HG03064 (cell line): ENCODE results near the gene SLC25A42.
"Not testable (repeated sequence)": the region's sequence is repeated elsewhere in the genome, so short reads cannot be mapped to it uniquely, and the experiment has no call there.

Experiments used
- ATAC-seq: cut with Tn5 transposase; IDR thresholded peaks from one replicate; pipeline ENCODE4 v1.9.1; 2021; ENCODE audit warnings: low read depth; ENCODE audit not compliant: unreplicated experiment

SLC25A42 gene, protein sequence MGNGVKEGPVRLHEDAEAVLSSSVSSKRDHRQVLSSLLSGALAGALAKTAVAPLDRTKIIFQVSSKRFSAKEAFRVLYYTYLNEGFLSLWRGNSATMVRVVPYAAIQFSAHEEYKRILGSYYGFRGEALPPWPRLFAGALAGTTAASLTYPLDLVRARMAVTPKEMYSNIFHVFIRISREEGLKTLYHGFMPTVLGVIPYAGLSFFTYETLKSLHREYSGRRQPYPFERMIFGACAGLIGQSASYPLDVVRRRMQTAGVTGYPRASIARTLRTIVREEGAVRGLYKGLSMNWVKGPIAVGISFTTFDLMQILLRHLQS

GRCh38 chr19:19063183-19064097, at the start of gene SLC25A42:
Gene SLC25A42, plus strand, starts transcription at chr19:19063994. Its CDS starts 32,131 bp downstream, at chr19:19096125.
- peak; percentile 87 for ATAC-seq

DNA sequence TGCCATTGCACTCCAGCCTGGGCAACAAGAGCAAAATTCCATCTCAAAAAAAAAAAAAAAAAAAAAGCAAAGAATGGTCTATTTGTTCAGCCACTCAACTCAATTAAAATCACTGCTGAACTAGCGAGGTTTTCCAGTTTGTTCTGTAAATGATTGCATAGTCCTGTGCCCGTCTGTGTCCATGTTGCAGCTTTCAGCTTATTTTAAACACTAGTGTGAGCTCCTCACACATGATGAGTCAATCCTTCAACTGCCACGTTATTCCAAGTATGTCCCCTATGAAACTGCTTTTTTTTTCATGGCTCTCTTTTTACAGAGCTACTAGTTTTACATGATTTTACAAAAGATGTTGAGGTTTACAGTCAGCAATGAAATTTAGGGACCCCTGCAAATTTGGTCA, 42.7 kb upstream of the SLC25A42 start:
- ATAC-seq, result no peak

- no peak for ATAC-seq
These were observed 41.3 kb upstream of the SLC25A42 start for GRCh38 chr19:19022380-19022961.

GRCh38 chr19:19023376-19023775, 40.4 kb upstream of the SLC25A42 start:
- ATAC-seq, result not testable (repeated sequence)

DNA sequence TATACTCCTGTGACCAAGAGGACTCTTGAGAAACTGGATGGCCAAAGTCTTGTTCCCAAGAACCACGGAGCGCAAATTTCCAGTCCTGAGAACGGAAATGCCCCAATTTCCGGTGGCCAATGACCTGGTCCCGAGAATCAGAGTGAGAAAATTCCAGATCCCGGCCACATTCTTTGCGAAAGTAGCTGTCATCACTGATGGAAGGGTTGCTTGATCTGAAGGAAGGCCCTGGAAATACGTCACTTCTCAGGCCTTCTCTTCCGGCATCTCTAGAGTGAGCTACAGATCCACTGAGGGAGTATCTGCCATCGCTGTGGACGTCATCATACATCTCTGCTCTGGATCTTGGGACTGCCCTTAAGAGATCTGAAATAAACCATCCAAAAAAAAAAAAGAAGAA, 37.9 kb upstream of the SLC25A42 start:
- ATAC-seq, result no peak

GRCh38 chr19:19026299-19026971, 37.4 kb upstream of the SLC25A42 start:
- no peak for ATAC-seq

GRCh38 chr19:19027228-19027627, 36.6 kb upstream of the SLC25A42 start:
- no peak for ATAC-seq

- ATAC-seq, result no peak
These were observed 35.3 kb upstream of the SLC25A42 start for GRCh38 chr19:19028526-19028925.

DNA sequence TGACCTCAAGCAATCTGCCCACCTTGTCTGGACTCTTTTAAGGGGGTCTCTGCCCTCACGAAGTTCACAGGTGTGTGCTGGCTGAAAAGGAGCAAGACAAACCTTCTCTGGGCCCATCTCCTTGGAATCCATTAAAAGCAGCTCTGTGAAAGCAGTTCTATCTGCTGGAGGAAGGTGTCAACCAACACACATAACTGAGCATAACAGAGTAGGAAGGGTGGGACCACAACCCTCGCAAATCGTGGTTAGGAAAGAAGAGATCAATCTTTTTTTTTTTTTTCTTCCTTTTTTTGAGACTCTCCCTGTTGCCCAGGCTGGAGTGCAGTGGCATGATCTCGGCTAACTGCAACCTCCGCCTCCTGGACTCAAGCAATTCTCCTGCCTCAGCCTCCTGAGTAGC, 31.9 kb upstream of the SLC25A42 start:
- no peak for ATAC-seq

GRCh38 chr19:19032420-19033175, 31.2 kb upstream of the SLC25A42 start:
- ATAC-seq, result peak; percentile 3

DNA sequence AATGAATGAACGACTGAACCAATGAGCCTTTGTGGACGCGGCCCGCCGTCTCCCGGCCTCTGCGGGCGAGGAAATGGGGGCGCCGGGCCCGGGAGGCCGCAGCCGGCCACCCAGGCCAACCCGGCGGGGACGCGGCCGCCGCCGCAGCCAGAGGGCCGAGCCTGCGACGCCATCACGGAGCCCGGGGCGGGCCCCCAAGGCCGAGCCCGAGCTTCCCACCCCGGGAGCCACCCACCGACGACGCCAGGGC, 30.7 kb upstream of the SLC25A42 start:
- ATAC-seq, result peak; percentile 27

GRCh38 chr19:19033426-19034203, 30.2 kb upstream of the SLC25A42 start, which contains the start of the genes ARMC6 and SUGP2:
Gene ARMC6, plus strand, starts transcription at chr19:19033603. Its CDS starts 607 bp downstream, at chr19:19034210.
Gene SUGP2, minus strand, starts transcription at chr19:19033517. Its CDS starts 2,446 bp downstream, at chr19:19031071.
- peak; percentile 59 for ATAC-seq

DNA sequence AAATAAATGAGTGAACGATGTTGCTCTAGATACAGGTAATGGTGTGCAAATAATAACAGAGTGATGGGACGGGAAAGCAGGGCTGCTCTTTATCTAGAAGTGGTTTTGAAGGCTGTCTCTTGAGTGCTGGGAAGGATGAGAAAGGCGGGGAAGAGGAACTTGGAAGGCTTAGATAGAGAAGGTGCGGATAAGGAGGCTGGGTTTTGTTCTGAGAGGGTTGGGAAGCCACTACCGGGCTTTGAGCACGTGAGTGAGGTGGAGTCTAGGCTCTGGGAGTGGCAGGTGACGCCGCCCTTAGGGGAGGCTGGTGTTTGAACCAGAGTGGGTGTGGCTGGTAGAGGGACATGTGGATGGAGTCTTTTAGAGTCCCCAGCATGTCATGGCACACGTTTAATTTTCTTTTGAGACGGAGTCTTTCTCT, 29.6 kb upstream of the SLC25A42 start:
- no peak for ATAC-seq

- ATAC-seq, result no peak
These were observed 23.9 kb upstream of the SLC25A42 start for GRCh38 chr19:19039901-19040300.

GRCh38 chr19:19040417-19040816, 23.4 kb upstream of the SLC25A42 start:
- ATAC-seq, result no peak

DNA sequence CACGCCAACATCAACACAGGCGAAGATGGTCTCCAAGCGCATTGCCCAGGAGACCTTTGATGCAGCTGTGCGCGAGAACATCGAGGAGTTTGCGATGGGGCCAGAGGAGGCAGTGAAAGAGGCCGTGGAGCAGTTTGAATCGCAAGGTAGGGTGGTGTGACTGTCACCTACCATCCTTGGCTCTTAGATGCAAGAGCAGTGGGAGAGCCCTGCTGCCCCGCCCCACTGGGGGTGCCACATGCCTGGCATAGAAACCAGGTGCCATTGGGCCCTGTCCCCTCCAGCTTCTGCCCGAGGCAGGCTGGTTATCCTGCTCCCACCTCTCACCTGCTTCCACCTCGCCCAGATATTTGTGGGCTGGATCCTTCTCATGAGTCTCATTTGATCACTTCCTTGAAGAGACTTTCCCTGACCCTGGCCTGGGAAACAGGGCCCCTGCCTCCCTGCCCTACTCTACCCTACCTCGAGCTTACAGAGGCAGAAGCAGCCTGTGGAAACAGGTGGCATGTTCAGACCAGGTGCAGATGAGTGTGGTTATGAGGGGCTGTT, 21.0 kb upstream of the SLC25A42 start:
- no peak for ATAC-seq

GRCh38 chr19:19043481-19043880, 20.3 kb upstream of the SLC25A42 start:
- ATAC-seq, result no peak

DNA sequence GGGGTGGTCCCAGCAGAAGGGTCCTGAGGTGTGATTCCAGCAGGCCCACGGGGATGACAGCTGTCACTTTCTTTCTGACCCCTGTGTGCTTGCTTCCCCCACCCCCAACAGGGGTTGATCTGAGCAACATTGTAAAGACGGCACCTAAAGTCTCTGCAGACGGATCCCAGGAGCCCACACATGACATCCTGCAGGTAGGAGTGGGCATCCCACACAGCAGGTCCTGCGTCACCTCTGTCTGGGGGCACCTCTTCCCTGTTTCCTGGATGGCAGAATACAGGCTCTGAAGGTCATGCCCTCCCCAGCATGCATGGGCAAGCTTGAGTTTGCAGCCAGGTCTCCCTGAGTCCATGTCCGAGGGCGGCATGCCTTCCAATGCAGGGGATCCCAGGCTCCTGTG, 19.9 kb upstream of the SLC25A42 start:
- no peak for ATAC-seq

GRCh38 chr19:19049406-19049805, 14.4 kb upstream of the SLC25A42 start:
- no peak for ATAC-seq
